HG02973 (cell line): Measurements from ENCODE around the gene GALNT5.
"Not testable (repeated sequence)": the region's sequence is repeated elsewhere in the genome, so short reads cannot be mapped to it uniquely, and the experiment has no call there.

Experiments used
- ATAC-seq: cut with Tn5 transposase; IDR thresholded peaks from one replicate; pipeline ENCODE4 v1.9.1; 2021; ENCODE audit warnings: moderate library complexity; ENCODE audit not compliant: unreplicated experiment

Gene GALNT5

DNA sequence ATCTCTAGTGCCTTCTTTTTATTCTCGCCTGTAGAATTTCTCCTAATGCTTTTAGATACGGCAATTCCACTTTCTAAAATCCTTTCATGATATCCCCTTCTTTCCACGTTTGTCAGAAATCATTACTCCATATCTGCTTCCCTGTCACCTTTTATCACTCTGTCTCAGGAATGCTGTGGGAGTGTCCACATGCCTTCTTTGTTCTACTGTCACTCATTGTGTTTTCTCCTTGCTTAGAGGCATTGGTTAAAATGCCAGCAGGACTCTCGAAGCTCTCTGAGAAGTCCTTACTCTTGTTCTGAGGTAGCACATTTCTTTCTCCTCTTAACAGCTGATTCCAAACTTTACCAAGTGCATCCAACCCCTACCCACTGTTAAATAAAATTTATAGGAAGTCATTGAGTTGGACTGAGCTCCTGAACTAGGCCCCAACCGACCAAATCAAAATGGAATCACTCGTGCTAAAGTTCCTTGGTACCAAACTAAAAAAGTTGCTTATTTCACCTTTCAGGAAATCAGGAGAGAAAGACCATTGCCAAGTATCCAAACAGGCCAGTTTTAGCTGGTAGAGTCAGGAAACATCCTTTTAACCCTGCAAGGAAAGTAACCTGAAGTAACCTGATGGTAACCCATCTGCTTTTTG lies 10.6 kb upstream of the GALNT5 start:
- no peak for ATAC-seq

DNA sequence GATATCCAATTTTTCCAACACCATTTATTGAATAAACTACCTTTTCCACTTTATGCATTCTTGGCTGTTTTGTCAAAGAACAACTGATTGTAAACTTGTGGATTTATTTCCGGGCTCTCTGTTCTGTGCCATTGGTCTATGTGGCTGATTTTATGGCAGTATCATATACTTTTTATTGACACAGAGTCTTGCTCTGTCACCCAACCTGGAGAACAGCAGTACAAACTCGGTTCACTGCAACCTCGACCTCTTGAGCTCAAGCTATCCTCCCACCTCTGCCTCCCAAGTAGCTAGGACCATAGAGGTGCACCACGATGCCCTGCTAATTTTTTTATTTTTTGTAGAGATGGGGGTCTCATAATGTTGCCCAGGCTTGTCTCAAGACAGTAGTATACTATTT lies 6.7 kb upstream of the GALNT5 start:
- no peak for ATAC-seq

DNA sequence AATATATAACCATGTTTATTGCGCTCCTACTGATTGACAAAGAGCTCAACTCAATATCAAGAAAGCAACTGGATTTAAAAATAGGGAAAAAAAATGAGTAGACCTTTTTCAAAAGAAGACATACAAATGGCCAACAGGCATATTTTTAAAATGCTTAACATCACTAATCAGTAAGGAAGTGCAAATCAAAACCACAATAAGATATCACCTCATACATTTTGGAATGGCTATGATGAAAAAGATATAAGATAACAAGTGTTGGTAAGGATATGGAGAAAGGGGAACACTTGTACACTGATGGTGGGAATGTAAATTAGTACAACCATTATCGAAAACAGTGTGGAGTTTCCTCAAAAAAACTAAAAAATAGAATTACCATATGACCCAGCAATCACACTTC lies 5.6 kb upstream of the GALNT5 start:
- ATAC-seq = no peak

DNA sequence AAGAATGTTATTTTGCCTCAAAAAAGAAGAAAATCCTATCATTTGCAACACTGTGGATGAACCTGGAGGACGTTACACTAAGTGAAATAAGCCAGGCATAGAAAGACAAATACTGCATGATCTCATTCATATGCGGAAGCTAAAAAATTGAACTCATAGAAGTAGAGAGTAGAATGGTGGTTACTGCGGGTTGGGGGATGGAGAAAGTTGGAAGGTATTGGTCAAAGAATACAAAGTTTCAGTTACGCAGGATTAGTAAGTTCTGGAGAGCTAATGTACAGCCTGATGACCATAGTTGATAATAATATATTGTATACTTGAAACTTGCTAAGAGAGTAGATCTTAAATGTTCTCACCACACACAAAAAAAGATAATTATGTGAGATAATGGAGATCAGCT lies 5.0 kb upstream of the GALNT5 start:
- ATAC-seq = no peak

DNA sequence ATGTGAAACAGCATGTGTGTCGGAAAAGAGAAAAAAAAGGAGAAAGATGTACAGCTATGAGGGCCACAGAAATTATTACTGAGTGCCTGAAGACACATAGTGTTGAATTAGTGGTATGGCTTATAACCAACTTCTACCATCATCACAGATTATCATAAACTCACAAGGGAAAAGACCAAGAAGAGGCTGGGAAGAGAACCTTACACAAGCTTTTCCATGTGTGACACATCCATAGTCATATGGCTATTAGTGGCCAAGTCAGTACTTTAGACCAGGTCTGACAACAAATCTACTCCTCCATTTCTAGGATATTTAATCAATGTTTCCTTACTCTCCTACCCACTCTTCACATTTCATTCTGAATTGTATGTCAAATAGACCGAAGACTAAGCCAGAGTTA lies 3.5 kb upstream of the GALNT5 start:
- no peak for ATAC-seq

DNA sequence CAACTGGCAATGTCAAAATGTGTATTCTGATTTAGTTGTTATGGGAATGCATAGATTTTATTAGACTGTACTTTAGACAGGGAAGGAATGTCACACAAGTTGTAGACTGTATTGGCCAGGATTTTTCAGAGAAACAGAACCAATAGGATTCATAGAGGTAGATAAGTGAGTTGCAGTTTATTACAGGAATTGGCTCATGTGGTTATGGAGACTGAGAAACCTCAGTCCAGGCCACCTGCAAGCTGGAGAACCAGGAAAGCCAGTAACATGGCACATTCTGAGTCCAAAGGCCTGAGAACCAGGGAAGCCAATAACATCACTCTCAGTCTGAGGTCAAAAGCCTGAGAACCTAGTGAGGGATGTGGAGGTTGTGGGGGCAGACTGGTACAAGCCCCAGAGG lies 1.8 kb upstream of the GALNT5 start:
- ATAC-seq = no peak

DNA sequence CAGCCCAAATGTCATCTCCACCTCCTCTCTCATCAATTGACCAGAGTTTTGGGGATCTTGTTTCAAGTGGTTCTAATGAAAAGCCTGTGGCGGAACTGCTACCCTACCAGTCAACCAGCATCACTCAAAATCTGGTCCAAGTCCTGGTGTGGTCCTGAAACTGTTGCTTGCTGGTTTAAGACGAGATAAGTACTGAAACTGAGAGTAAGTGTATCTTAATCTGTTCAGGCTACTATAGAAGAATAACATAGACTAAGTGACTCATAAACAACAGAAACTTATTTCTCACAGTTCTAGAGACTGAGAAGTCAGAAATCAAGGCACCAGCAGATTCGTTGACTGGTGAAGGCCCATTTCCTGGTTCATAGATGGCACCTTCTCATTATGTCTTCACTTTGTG lies 879 bp upstream of the GALNT5 start:
- peak; percentile 99 for ATAC-seq

DNA sequence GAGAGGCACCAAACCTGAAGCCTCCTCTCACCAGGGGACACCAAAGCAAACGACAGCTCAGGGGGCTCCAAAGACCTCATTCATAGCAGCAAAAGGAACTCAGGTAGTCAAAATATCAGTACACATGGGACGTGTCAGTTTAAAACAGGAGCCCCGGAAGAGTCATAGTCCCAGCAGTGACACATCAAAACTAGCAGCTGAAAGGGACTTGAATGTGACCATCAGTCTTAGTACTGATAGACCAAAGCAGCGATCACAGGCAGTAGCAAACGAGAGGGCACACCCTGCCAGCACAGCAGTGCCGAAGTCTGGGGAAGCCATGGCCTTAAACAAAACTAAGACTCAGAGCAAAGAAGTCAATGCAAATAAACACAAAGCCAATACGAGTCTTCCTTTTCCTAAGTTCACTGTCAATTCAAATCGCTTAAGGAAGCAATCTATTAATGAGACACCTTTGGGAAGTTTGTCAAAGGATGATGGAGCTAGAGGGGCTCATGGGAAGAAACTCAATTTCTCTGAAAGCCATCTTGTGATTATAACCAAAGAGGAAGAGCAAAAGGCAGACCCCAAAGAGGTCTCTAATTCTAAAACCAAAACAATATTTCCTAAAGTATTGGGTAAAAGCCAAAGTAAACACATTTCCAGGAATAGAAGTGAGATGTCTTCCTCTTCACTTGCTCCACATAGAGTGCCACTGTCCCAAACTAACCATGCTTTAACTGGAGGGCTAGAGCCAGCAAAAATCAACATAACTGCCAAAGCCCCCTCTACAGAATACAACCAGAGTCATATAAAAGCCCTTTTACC lies 1.2 kb downstream of the GALNT5 start:
- no peak for ATAC-seq

- ATAC-seq = no peak
Measured at GRCh38 chr2:157259386-157259785, 1.9 kb downstream of the GALNT5 start.

GRCh38 chr2:157259960-157260359 lies 2.5 kb downstream of the GALNT5 start:
- no peak for ATAC-seq

- no peak for ATAC-seq
Measured at GRCh38 chr2:157260533-157261198, 3.2 kb downstream of the GALNT5 start.

DNA sequence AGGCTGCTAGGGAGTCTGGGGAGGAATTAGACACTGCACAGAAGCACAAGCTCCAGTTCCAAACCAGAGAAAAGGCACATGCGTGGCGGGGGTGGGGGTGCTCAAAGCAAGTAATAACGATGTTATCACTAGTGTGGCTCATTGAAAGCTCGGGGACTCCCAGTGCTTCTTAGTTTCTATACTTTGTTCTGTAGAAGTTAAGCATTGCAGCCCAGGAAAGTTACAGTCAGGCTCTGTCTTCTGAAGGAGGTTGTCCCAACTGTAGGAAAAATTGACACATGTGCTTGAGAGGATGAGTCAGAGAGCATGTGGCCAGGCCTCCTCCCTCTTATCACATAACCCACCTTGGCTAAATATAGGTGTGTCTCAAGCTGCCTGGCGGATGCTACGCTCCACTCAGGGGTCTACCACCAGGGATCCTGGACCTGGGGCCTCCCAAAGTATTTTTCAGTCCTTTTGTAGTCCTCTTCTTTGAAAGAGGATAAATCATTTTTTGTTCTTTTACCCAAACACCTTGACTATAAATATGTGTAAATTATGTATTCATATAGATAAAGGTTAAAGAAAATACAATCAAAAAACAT lies 3.8 kb downstream of the GALNT5 start:
- no peak for ATAC-seq

GRCh38 chr2:157262248-157262647 lies 4.7 kb downstream of the GALNT5 start:
- no peak for ATAC-seq

- ATAC-seq = no peak
Measured at GRCh38 chr2:157264099-157264498, 6.6 kb downstream of the GALNT5 start.

GRCh38 chr2:157265825-157266224 lies 8.3 kb downstream of the GALNT5 start:
- no peak for ATAC-seq

- no peak for ATAC-seq
Measured at GRCh38 chr2:157267476-157267875, 10.0 kb downstream of the GALNT5 start.

DNA sequence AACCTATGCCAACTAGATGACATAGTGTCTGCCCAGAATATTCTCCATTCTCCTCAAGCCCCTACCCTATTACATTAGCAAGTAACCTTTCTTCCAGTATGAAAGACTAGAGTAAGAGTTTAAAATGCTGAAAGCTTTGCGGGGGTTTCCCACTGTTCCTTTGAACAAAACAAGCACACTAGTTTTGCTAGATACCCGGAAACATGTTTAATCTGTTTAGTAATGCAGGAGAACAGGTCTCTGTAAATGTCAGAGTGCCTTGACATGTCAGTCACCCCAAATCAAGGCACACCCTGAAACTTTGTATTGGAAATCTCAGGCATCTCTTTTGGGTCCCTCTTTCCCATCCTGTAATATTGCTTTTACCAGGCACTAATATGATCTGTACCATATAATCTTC lies 11.6 kb downstream of the GALNT5 start:
- no peak for ATAC-seq

DNA sequence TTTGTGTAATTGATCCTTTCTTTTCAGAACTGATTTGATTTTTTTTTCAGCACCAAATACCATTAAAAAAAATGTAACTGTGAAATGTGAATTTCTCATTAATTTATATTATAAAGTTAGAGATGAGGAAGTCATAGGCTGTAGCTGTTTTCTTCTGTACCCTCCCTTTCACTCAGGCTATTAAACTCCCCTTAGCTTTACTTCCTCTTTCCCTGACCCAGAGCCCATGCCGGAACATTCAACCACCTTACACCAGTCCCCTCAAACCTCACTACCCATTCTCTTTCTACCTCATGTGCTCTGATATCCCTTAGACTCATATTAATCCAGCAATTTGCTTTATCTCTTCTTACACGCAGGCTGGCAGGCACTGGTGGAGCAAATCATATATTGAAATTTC lies 12.4 kb downstream of the GALNT5 start:
- ATAC-seq = peak; percentile 60

GRCh38 chr2:157271590-157272203 lies 14.2 kb downstream of the GALNT5 start:
- no peak for ATAC-seq

GRCh38 chr2:157279311-157279710 lies 21.8 kb downstream of the GALNT5 start:
- not testable (repeated sequence) for ATAC-seq

GRCh38 chr2:157281316-157281715 lies 23.8 kb downstream of the GALNT5 start:
- no peak for ATAC-seq
